ENCODE measurements around the gene LMOD3.

Gene LMOD3

DNA sequence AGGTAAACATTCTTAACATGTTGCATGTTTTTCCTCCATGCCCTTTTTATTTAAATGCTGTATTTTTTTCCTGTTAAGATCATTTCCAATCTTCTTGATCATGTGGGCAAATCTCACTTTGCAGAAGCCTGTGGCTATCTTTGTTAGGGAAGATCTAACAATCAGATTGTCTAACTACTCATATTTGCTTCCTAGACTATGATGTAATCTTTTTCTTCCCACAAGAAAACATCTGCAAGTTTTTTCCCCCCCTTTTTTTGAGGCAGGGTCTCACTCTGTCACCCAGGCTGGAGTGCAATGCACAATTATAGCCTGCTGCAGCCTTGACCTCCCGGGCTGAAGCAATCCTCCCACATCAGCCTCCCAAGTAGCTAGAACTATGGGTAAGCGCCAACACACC lies 15.0 kb upstream of the LMOD3 start:
- DNase-seq = no peak
- H3K4me3 ChIP-seq (ENCODE audit: low read depth, low read length) = no peak overlapping the region
- H3K27me3 ChIP-seq (replicated peaks) = no peaks in the 10 kb centered on the region
- no peak overlapping the region for H3K27ac ChIP-seq
- in situ Hi-C loops (cut with HindIII; ENCODE audit: low pct_ligation_motif_present, low sequenced_read_pairs) = no loop called here
- TF ChIP-seq, protein P1, sequence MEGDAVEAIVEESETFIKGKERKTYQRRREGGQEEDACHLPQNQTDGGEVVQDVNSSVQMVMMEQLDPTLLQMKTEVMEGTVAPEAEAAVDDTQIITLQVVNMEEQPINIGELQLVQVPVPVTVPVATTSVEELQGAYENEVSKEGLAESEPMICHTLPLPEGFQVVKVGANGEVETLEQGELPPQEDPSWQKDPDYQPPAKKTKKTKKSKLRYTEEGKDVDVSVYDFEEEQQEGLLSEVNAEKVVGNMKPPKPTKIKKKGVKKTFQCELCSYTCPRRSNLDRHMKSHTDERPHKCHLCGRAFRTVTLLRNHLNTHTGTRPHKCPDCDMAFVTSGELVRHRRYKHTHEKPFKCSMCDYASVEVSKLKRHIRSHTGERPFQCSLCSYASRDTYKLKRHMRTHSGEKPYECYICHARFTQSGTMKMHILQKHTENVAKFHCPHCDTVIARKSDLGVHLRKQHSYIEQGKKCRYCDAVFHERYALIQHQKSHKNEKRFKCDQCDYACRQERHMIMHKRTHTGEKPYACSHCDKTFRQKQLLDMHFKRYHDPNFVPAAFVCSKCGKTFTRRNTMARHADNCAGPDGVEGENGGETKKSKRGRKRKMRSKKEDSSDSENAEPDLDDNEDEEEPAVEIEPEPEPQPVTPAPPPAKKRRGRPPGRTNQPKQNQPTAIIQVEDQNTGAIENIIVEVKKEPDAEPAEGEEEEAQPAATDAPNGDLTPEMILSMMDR (IDR thresholded peaks at IDR 0.05; ENCODE audit: low read depth, low read length, missing control alignments) = no peak
- H3K36me3 ChIP-seq (replicated peaks) = no peaks in the 10 kb centered on the region

GRCh38 chr3:69137005-69137404 lies 14.6 kb upstream of the LMOD3 start:
- TF ChIP-seq, protein P1 (IDR thresholded peaks at IDR 0.05; ENCODE audit: low read depth, low read length, missing control alignments) = no peak
- Histone ChIP-seq H3K27me3 (replicated peaks) (no peaks in the 10 kb centered on the region), H3K27ac (no peak overlapping the region), H3K4me3 (ENCODE audit: low read depth, low read length) (no peak overlapping the region), H3K36me3 (replicated peaks) (no peaks in the 10 kb centered on the region)
- no peak for DNase-seq
- in situ Hi-C loops (cut with HindIII; ENCODE audit: low pct_ligation_motif_present, low sequenced_read_pairs) = no loop called here

DNA sequence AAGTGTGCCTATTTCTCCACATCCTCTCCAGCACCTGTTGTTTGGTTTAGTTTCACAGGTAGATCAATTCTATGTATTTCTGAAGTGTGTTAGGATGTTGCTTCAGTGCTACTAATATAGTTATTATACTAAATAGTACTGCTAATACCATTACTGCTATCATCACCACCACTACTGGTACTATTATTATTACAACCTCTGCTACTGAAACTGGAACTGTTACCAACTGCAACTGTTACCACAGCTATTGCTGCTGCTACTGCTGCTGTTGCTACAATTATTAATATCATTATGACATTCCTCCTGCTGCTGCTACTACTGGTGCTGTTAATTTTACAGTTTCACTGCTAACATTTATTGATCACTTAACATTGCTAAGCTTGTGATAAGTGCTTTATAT lies 8.3 kb upstream of the LMOD3 start:
- no peak for DNase-seq
- in situ Hi-C loops (cut with HindIII; ENCODE audit: low pct_ligation_motif_present, low sequenced_read_pairs) = no loop called here
- no peak overlapping the region for H3K4me3 ChIP-seq (ENCODE audit: low read depth, low read length)
- TF ChIP-seq, protein P1 (IDR thresholded peaks at IDR 0.05; ENCODE audit: low read depth, low read length, missing control alignments) = no peak
- no peaks in the 10 kb centered on the region for H3K27me3 ChIP-seq (replicated peaks)
- no peak overlapping the region for H3K27ac ChIP-seq
- no peaks in the 10 kb centered on the region for H3K36me3 ChIP-seq (replicated peaks)

DNA sequence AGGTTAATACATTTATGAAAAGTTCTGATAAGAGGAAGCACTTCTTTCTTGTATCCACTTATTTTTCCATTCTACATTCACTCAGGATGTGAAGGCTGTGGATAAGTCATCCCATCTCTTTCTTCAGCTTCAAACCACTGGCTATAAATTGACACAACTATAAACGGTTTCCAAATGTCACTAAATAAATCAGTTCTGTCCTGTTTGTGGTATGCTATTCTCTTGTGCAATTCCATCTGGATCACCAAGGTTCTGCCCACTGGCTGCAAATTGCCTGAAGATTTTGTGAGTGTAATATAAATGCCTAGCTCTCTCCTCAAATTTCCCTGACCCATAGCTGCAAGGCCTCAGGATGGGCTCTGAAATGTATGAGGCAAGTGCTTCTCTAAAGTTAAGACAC lies 7.1 kb upstream of the LMOD3 start:
- in situ Hi-C loops (cut with HindIII; ENCODE audit: low pct_ligation_motif_present, low sequenced_read_pairs) = no loop called here
- Histone ChIP-seq H3K27ac (no peak overlapping the region), H3K36me3 (replicated peaks) (no peaks in the 10 kb centered on the region), H3K4me3 (ENCODE audit: low read depth, low read length) (no peak overlapping the region), H3K27me3 (replicated peaks) (no peaks in the 10 kb centered on the region)
- no peak for DNase-seq
- TF ChIP-seq, protein P1 (IDR thresholded peaks at IDR 0.05; ENCODE audit: low read depth, low read length, missing control alignments) = no peak

GRCh38 chr3:69128509-69128908 lies 6.1 kb upstream of the LMOD3 start:
- in situ Hi-C loops (cut with HindIII; ENCODE audit: low pct_ligation_motif_present, low sequenced_read_pairs) = no loop called here
- H3K27ac ChIP-seq = no peak overlapping the region
- TF ChIP-seq, protein P1 (IDR thresholded peaks at IDR 0.05; ENCODE audit: low read depth, low read length, missing control alignments) = no peak

GRCh38 chr3:69126999-69127398 lies 4.6 kb upstream of the LMOD3 start:
- in situ Hi-C loops (cut with HindIII; ENCODE audit: low pct_ligation_motif_present, low sequenced_read_pairs) = no loop called here
- no peak overlapping the region for H3K4me3 ChIP-seq (ENCODE audit: low read depth, low read length)
- H3K27ac ChIP-seq = no peak overlapping the region
- DNase-seq = no peak
- H3K36me3 ChIP-seq (replicated peaks) = no peaks in the 10 kb centered on the region
- TF ChIP-seq, protein P1 (IDR thresholded peaks at IDR 0.05; ENCODE audit: low read depth, low read length, missing control alignments) = no peak
- no peaks in the 10 kb centered on the region for H3K27me3 ChIP-seq (replicated peaks)

More at GRCh38 chr3:69128509-69128908, 6.1 kb upstream of the LMOD3 start:
- H3K36me3 ChIP-seq (replicated peaks) = no peaks in the 10 kb centered on the region
- H3K4me3 ChIP-seq (ENCODE audit: low read depth, low read length) = no peak overlapping the region
- DNase-seq = no peak
- no peaks in the 10 kb centered on the region for H3K27me3 ChIP-seq (replicated peaks)
